Measurements from ENCODE around the gene CEMIP.

- no peak for TF ChIP-seq FOXA1 (IDR thresholded peaks at IDR 0.05)
- no peak for TF ChIP-seq PKNOX1 (IDR thresholded peaks at IDR 0.05)
- TF ChIP-seq SP1 (IDR thresholded peaks at IDR 0.05) = no peak
- no peak for TF ChIP-seq FOXK2 (IDR thresholded peaks at IDR 0.05)
- no peak for TF ChIP-seq BHLHE40 (IDR thresholded peaks at IDR 0.05; ENCODE audit: borderline replicate concordance)
- no peak for TF ChIP-seq TARDBP (IDR thresholded peaks at IDR 0.05)
- TF ChIP-seq HDGF (IDR thresholded peaks at IDR 0.05; ENCODE audit: borderline replicate concordance) = no peak
- no peak for TF ChIP-seq ZNF384 (IDR thresholded peaks at IDR 0.05)
- no peak for TF ChIP-seq SUZ12 (IDR thresholded peaks at IDR 0.05)
- no peak for TF ChIP-seq ARNT (IDR thresholded peaks at IDR 0.05)
Measured at GRCh38 chr15:80856400-80856799, 77.2 kb downstream of the CEMIP start.
